Heart left ventricle (tissue), 16 donors: ENCODE measurements around the gene BNIP3. TPM values are rescaled to one million over a fixed set of nuclear protein-coding genes. Genes with fewer than 3 reads are reported as not detected.

Source experiments
- ATAC-seq, 4 donors: fragments of 200-7000 bp; cut with Tn5 transposase; one replicate each; pipeline ENCODE4 v1.9.1; 2020 to 2022; ENCODE audit warnings: moderate library complexity in 4 of 4, mild to moderate bottlenecking in 3 of 4, moderate number of reproducible peaks in 1 of 4
- DNase-seq, 5 donors: peaks; one replicate each; pipeline ENCODE4 v3.0.0-alpha.2; 2020
- H3K27ac ChIP-seq, 12 donors: fragments of 200-600 bp; sonication (generic) in 4 of 12; one replicate each; pipeline versions ENCODE4 v1.5.0 to v1.8.0; 2016 to 2022; ENCODE audit warnings: mild to moderate bottlenecking in 2 of 12
- H3K27me3 ChIP-seq, 9 donors: fragments of 200-600 bp; sonication (generic) in 2 of 9; one replicate each; pipeline versions ENCODE4 v1.5.1 to v1.8.0; 2016 to 2022; ENCODE audit warnings: mild to moderate bottlenecking in 3 of 9
- H3K36me3 ChIP-seq, 9 donors: fragments of 200-600 bp; sonication (generic) in 2 of 9; one replicate each; pipeline versions ENCODE4 v1.5.0 to v1.8.0; 2018 to 2022; ENCODE audit warnings: mild to moderate bottlenecking in 2 of 9
- H3K4me1 ChIP-seq, 12 donors: fragments of 200-600 bp; sonication (generic) in 4 of 12; one replicate each; pipeline versions ENCODE4 v1.5.0 to v1.8.0; 2016 to 2022; ENCODE audit warnings: mild to moderate bottlenecking in 3 of 12
- H3K4me3 ChIP-seq, 12 donors: fragments of 200-600 bp; sonication (generic) in 4 of 12; one replicate each; pipeline versions ENCODE4 v1.5.0 to v1.8.0; 2017 to 2022; ENCODE audit warnings: mild to moderate bottlenecking in 9 of 12, moderate library complexity in 4 of 12
- H3K9me3 ChIP-seq, 12 donors: fragments of 200-600 bp; sonication (generic) in 4 of 12; one replicate each; pipeline versions ENCODE4 v1.5.0 to v1.8.0; 2016 to 2022; ENCODE audit warnings: mild to moderate bottlenecking in 1 of 12
- CTCF ChIP-seq, 12 donors: fragments of 200-600 bp; sonication (generic) in 4 of 12; IDR thresholded peaks; one replicate each; pipeline versions ENCODE4 v1.5.0 to v1.8.0; 2018 to 2022; ENCODE audit warnings: antibody characterized with exemption in 12 of 12, mild to moderate bottlenecking in 5 of 12
- POLR2A ChIP-seq, 2 donors: fragments of 450-650 bp; IDR thresholded peaks; one replicate each; pipeline ENCODE4 v1.6.1; 2017; ENCODE audit warnings: antibody characterized with exemption in 2 of 2, mild to moderate bottlenecking in 2 of 2, moderate library complexity in 2 of 2
- WGBS, 4 donors: extraction: QIAGEN DNeasy Blood & Tissue Kit in 2 of 4; methylation state at CpG; one replicate each; pipeline versions ENCODE4 v1.1.5 to v1.1.7; 2013 to 2018; 5-methylcytosine and 5-hydroxymethylcytosine counted together
- intact Hi-C, 10 donors: fragments of 100-400 bp; cut with DNase I; formaldehyde crosslinking; loops; one replicate each; pipeline versions ENCODE4 v1.11.1 to v1.14.2; 2022
- polyA plus RNA-seq, 2 donors: library from polyadenylated mRNA; stranded (reverse); fragments of 200-250 nt; gene quantifications; one replicate each; pipeline ENCODE4 v1.2.3, GENCODE V29; 2013
- total RNA-seq, 9 donors: library from RNA; depleted of rRNA in 2 of 9; stranded (reverse); fragments of >200 nt in 2 of 9; fragmentation: NEBNext Ultra II Directional in 3 of 9; extraction: Animal tissue kit (Norgen Biotek cat#: 25700) in 3 of 9; gene quantifications; one replicate each; pipeline versions ENCODE4 v1.1.0 to v1.2.4, GENCODE V29; 2016 to 2023
- donor health status: ischemic (EF 13 %, LVEDD 7.1; RV severe dilation, severe dysfunction).
- donor health status: healthy with polysubstance abuse.
- donor health status: DM: no; HTN: yes; CAD: no.
- donor health status: DM: no; HTN: no; CAD: no.
- donor health status: ischemic (EF 25% LVEDD 6.9; RV normal size, moderate dysfunction).
- donor health status: ischemic (EF 25% LVEDD 5.7; RV mildly dilated, moderate dysfunction).
- donor health status: healthy.
- donor health status: DM: yes; HTN: yes; CAD: no.
- donor health status: ischemic (EF 35%, LVEDD 5.7; RV mildly dilated, moderate dysfunction).
- donor health status: nonischemic (EF 11% LVEDD 7.7; RV severe dilation, severe dysfunction).
- donor health status: DM: yes; HTN: yes; CAD: no.
- donor health status: PGD.
- donor health status: ischemic (EF 29% LVEDD 5.4; RV normal size, mild dysfunction).
- donor health status: nonischemic (EF 23%, LVEDD 6.1; RV moderate dilation, normal function).

BNIP3 gene
- total and polyA plus RNA-seq, 11 donors = 48.1 to 711 (median 123) TPM

DNA sequence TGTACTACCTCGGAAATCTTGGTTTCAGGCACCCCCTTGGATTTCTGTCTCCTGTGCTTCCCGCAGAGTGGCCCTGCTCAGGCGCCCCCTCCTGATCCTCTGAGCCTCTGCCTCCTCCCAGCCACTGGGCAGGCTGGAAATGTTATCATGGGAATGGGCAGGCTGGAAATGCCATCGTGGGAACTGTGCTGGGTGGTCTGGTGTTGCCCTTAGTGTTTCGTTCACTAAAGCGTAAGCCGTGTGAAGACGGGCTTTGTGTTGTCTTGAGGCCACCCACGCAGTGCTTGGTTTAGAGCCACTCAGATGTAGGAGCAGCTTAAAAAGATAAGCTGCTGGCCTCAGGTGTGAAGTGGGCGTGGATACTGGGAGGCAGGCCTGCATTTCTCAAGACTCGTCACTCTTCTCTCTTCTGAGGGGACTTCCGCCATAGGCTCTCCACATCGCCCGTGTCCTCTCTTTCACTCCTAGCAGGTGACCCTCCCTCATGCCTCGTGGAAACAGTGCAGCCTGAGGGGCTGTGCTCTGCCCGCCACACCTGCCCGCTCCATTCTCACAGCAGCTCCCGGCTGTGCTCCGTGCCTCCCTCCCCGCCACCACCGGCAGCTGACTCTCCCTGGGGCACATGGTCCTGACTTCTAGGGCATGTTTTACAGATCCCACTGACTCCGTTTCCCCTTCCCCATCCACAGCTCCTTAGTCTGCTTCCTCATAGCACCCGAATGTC lies 52.4 kb downstream of the BNIP3 start:
- DNase-seq = no peak
- ATAC-seq = peak in 3 of 4 donors; percentile 11 to 17 (median 13)
- H3K4me1 ChIP-seq = peaks cover 3 to 85% (median 52%) of the 10 kb centered on the region in 12 donors
- no peaks in the 10 kb centered on the region for H3K27me3 ChIP-seq
- H3K9me3 ChIP-seq = peaks cover 0 to 17% (median 3%) of the 10 kb centered on the region in 12 donors
- peak overlapping the region in 8 of 12 donors; percentile 16 to 54 (median 41) for H3K27ac ChIP-seq
- intact Hi-C loops = no loop called here
- TF ChIP-seq CTCF (IDR thresholded peaks at IDR 0.05) = no peak
- TF ChIP-seq POLR2A (IDR thresholded peaks at IDR 0.05) = no peak
- H3K4me3 ChIP-seq = no peak overlapping the region
- WGBS, 4 donors = 77 to 82% (median 78%) methylated on average over 22 to 23 of the region's 23 CpGs
- H3K36me3 ChIP-seq = peaks cover 0 to 3% (median 0%) of the 10 kb centered on the region in 9 donors

- ATAC-seq (peak in 1 of 4 donors; percentile 30), DNase-seq (no peak)
- peaks cover 0 to 19% (median 3%) of the 10 kb centered on the region in 12 donors for H3K9me3 ChIP-seq
- TF ChIP-seq CTCF (IDR thresholded peaks at IDR 0.05) = no peak
- TF ChIP-seq POLR2A (IDR thresholded peaks at IDR 0.05) = no peak
- no peaks in the 10 kb centered on the region for H3K36me3 ChIP-seq
- peak overlapping the region in 10 of 12 donors; percentile 16 to 54 (median 38) for H3K27ac ChIP-seq
- H3K27me3 ChIP-seq = no peaks in the 10 kb centered on the region
- 50 to 57% (median 55%) methylated on average over 18 of the region's 18 CpGs for WGBS, 4 donors
- peaks cover 3 to 84% (median 51%) of the 10 kb centered on the region in 12 donors for H3K4me1 ChIP-seq
- intact Hi-C loops = no loop called here
- peak overlapping the region in 1 of 12 donors; percentile 19 for H3K4me3 ChIP-seq
These were observed 53.3 kb downstream of the BNIP3 start for GRCh38 chr10:131928248-131929095.

GRCh38 chr10:131926743-131927595 lies 54.8 kb downstream of the BNIP3 start:
- WGBS, 4 donors = 95 to 96% (median 96%) methylated on average over 28 of the region's 28 CpGs
- no peak for ATAC-seq
- DNase-seq = no peak
- H3K27me3 ChIP-seq = no peaks in the 10 kb centered on the region
- H3K9me3 ChIP-seq = peaks cover 0 to 19% (median 3%) of the 10 kb centered on the region in 12 donors
- intact Hi-C loops = no loop called here
- H3K4me3 ChIP-seq = no peak overlapping the region
- TF ChIP-seq CTCF (IDR thresholded peaks at IDR 0.05) (no peak), POLR2A (IDR thresholded peaks at IDR 0.05) (no peak)
- no peaks in the 10 kb centered on the region for H3K36me3 ChIP-seq
- no peak overlapping the region for H3K27ac ChIP-seq
- peaks cover 3 to 90% (median 45%) of the 10 kb centered on the region in 12 donors for H3K4me1 ChIP-seq
